C4-2B (cell line): ENCODE data around the gene IL4.

ENCODE experiments used
- CTCF ChIP-seq: fragments of 450-650 bp; conservative IDR thresholded peaks from 2 replicates; pipeline ENCODE4 v1.5.1; 2017; ENCODE audit warnings: mild to moderate bottlenecking
- ZFX ChIP-seq: fragments of 450-650 bp; IDR thresholded peaks from 2 replicates; pipeline ENCODE4 v1.6.1; 2017

GRCh38 chr5:132637241-132637640 lies 36.5 kb upstream of the IL4 start:
- TF ChIP-seq CTCF: no peak
- TF ChIP-seq ZFX: no peak
